ENCODE results near the gene MYBPC2.
"Not testable (repeated sequence)": the region's sequence is repeated elsewhere in the genome, so short reads cannot be mapped to it uniquely, and the experiment has no call there.

DNA sequence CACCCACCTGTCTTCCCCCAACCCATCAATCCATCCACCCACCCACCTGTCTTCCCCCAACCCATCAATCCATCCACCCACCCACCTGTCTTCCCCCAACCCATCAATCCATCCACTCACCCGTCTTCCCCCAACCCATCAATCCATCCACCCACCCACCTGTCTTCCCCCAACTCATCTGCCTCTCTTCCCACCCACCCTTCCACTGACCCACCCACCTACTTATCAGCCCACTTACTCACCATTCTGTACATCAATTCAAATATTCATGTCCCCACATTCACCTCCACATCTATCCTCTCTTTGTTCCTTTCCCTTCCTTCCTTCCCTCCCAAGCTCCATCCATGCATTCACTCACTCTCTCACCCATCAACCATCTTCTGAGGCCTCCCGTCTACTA, 6.4 kb downstream of the MYBPC2 start:
- TF ChIP-seq, protein P1, sequence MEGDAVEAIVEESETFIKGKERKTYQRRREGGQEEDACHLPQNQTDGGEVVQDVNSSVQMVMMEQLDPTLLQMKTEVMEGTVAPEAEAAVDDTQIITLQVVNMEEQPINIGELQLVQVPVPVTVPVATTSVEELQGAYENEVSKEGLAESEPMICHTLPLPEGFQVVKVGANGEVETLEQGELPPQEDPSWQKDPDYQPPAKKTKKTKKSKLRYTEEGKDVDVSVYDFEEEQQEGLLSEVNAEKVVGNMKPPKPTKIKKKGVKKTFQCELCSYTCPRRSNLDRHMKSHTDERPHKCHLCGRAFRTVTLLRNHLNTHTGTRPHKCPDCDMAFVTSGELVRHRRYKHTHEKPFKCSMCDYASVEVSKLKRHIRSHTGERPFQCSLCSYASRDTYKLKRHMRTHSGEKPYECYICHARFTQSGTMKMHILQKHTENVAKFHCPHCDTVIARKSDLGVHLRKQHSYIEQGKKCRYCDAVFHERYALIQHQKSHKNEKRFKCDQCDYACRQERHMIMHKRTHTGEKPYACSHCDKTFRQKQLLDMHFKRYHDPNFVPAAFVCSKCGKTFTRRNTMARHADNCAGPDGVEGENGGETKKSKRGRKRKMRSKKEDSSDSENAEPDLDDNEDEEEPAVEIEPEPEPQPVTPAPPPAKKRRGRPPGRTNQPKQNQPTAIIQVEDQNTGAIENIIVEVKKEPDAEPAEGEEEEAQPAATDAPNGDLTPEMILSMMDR (IDR thresholded peaks at IDR 0.05) = not testable (repeated sequence)
- not testable (repeated sequence) for TF ChIP-seq POLR2A (IDR thresholded peaks at IDR 0.05)
